Osteoblast (primary cell): ENCODE measurements around the gene AR. TPM values are rescaled to one million over a fixed set of nuclear protein-coding genes. Genes with fewer than 3 reads are reported as not detected.

Experiments used
- DNase-seq: peaks from one replicate; pipeline ENCODE4 v3.0.0; 2011; ENCODE audit warnings: low spot score, mixed read lengths; ENCODE audit not compliant: insufficient read length; ENCODE audit errors: missing footprints
- H2AFZ ChIP-seq: 2 replicates; pipeline ENCODE4 v1.6.0; 2011; ENCODE audit warnings: mild to moderate bottlenecking, low read length
- H3K27ac ChIP-seq: 2 replicates; pipeline ENCODE4 v1.5.1; 2011; ENCODE audit warnings: mild to moderate bottlenecking, low read depth, low read length, moderate library complexity
- H3K27me3 ChIP-seq: 2 replicates; pipeline ENCODE4 v1.6.0; 2012; ENCODE audit warnings: mild to moderate bottlenecking, control low read depth, inconsistent platforms, low read length, moderate library complexity; ENCODE audit not compliant: insufficient read depth
- H3K36me3 ChIP-seq: 2 replicates; pipeline ENCODE4 v1.5.1; 2011; ENCODE audit warnings: mild to moderate bottlenecking, low read length, control low read depth, moderate library complexity; ENCODE audit not compliant: insufficient read depth
- H3K4me1 ChIP-seq: 2 replicates; pipeline ENCODE4 v1.5.1; 2011; ENCODE audit warnings: mild to moderate bottlenecking, low read length, control low read depth, moderate library complexity; ENCODE audit not compliant: insufficient read depth
- H3K4me2 ChIP-seq: 2 replicates; pipeline ENCODE4 v1.6.0; 2011; ENCODE audit warnings: mild to moderate bottlenecking, low read length; ENCODE audit not compliant: insufficient read depth
- H3K4me3 ChIP-seq: fragments of 200-600 bp; sonication (generic); 3 replicates; pipeline ENCODE4 v1.5.1; 2012; ENCODE audit warnings: mild to moderate bottlenecking, low read length, inconsistent platforms; ENCODE audit not compliant: insufficient read depth
- H3K79me2 ChIP-seq: 2 replicates; pipeline ENCODE4 v1.6.0; 2012; ENCODE audit warnings: mild to moderate bottlenecking, low read length, control low read depth, inconsistent platforms; ENCODE audit not compliant: insufficient read depth
- H3K9me3 ChIP-seq: 2 replicates; pipeline ENCODE4 v1.5.1; 2011; ENCODE audit warnings: low read depth, low read length, control low read depth
- H4K20me1 ChIP-seq: 2 replicates; pipeline ENCODE4 v1.6.0; 2012; ENCODE audit warnings: mild to moderate bottlenecking, low read length, control low read depth; ENCODE audit not compliant: insufficient read depth
- CTCF ChIP-seq: IDR thresholded peaks from 2 replicates; pipeline ENCODE4 v1.5.1; 2011; ENCODE audit warnings: mild to moderate bottlenecking, low read depth, low read length, moderate library complexity; ENCODE audit errors: extremely low read depth
- total RNA-seq: library from RNA; depleted of rRNA; stranded (reverse); fragments of >200 nt; gene quantifications from 2 replicates; pipeline ENCODE4 v1.2.3, GENCODE V29; 2012

AR gene
- total RNA-seq, 1 donor = 4.7 TPM

- Histone ChIP-seq H3K4me3 (peak overlapping the region; percentile 59), H2AFZ (peak overlapping the region; percentile 47), H3K27me3 (peaks cover 26% of the 10 kb centered on the region), H3K4me2 (peak overlapping the region; percentile 57), H3K27ac (no peak overlapping the region), H4K20me1 (no peaks in the 10 kb centered on the region), H3K36me3 (no peaks in the 10 kb centered on the region), H3K4me1 (no peaks in the 10 kb centered on the region), H3K79me2 (no peaks in the 10 kb centered on the region), H3K9me3 (no peaks in the 10 kb centered on the region)
- DNase-seq = peak; percentile 75
- no peak for TF ChIP-seq CTCF
Observed at GRCh38 chrX:67545036-67545821, 1.4 kb downstream of the AR start.

- TF ChIP-seq CTCF = no peak
- Histone ChIP-seq H3K4me1 (no peaks in the 10 kb centered on the region), H3K36me3 (no peaks in the 10 kb centered on the region), H3K79me2 (no peaks in the 10 kb centered on the region), H4K20me1 (no peaks in the 10 kb centered on the region), H3K27ac (no peak overlapping the region), H2AFZ (peak overlapping the region; percentile 47), H3K4me3 (peak overlapping the region; percentile 59), H3K27me3 (peaks cover 26% of the 10 kb centered on the region), H3K9me3 (no peaks in the 10 kb centered on the region), H3K4me2 (peak overlapping the region; percentile 57)
- DNase-seq = peak; percentile 86
Observed at GRCh38 chrX:67545893-67546495, 2.2 kb downstream of the AR start.

- no peak for DNase-seq
- peaks cover 26% of the 10 kb centered on the region for H3K27me3 ChIP-seq
- no peaks in the 10 kb centered on the region for H3K79me2 ChIP-seq
- H3K4me1 ChIP-seq = no peaks in the 10 kb centered on the region
- H3K4me2 ChIP-seq = peak overlapping the region; percentile 43
- H3K36me3 ChIP-seq = no peaks in the 10 kb centered on the region
- H2AFZ ChIP-seq = no peak overlapping the region
- no peak for TF ChIP-seq CTCF
- no peaks in the 10 kb centered on the region for H4K20me1 ChIP-seq
- H3K4me3 ChIP-seq = peak overlapping the region; percentile 59
- H3K27ac ChIP-seq = no peak overlapping the region
- H3K9me3 ChIP-seq = no peaks in the 10 kb centered on the region
Observed at GRCh38 chrX:67546496-67547423, 2.9 kb downstream of the AR start.
